Vagina (tissue), 2 donors: ENCODE data around the gene AFF3.

Experiments
- POLR2A ChIP-seq, 2 donors: fragments of 450-650 bp; IDR thresholded peaks; one replicate each; pipeline ENCODE4 v1.6.1; 2017; ENCODE audit warnings: antibody characterized with exemption in 2 of 2, mild to moderate bottlenecking in 2 of 2, moderate library complexity in 2 of 2
- TF ChIP-seq, protein P1 (sequence below), 3 experiments: fragments of 450-650 bp in 2 of 3; fragments of 200-600 bp in 1 of 3; sonication (generic) in 1 of 3; IDR thresholded peaks; one replicate each; pipeline ENCODE4 v1.5.1; 2017 to 2019; ENCODE audit warnings: antibody characterized with exemption in 3 of 3, mild to moderate bottlenecking in 2 of 3, moderate library complexity in 2 of 3

DNA sequence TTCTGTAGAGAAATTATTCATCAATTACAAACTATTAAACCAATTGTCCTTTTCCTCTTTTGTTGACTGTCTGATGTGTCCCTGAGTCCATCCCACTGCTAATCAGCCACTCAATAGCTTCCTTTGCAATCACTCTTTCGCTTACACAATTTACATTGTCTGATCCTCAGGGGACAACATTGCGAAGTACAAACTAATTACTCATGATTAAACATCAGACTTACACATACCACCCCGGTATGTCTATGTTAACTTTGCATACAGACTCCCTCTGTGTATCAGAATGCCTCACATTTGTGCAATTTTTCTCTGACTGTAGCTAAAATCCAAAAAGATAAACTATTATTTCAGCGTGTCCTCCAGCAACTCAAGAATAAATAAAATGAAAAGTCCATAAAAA lies 388.2 kb downstream of the AFF3 start:
- TF ChIP-seq, protein P1, sequence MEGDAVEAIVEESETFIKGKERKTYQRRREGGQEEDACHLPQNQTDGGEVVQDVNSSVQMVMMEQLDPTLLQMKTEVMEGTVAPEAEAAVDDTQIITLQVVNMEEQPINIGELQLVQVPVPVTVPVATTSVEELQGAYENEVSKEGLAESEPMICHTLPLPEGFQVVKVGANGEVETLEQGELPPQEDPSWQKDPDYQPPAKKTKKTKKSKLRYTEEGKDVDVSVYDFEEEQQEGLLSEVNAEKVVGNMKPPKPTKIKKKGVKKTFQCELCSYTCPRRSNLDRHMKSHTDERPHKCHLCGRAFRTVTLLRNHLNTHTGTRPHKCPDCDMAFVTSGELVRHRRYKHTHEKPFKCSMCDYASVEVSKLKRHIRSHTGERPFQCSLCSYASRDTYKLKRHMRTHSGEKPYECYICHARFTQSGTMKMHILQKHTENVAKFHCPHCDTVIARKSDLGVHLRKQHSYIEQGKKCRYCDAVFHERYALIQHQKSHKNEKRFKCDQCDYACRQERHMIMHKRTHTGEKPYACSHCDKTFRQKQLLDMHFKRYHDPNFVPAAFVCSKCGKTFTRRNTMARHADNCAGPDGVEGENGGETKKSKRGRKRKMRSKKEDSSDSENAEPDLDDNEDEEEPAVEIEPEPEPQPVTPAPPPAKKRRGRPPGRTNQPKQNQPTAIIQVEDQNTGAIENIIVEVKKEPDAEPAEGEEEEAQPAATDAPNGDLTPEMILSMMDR (IDR thresholded peaks at IDR 0.05), result no peak
- no peak for TF ChIP-seq POLR2A (IDR thresholded peaks at IDR 0.05)
